Measurements from ENCODE around the gene COMMD8. TPM values are rescaled to one million over a fixed set of nuclear protein-coding genes. Genes with fewer than 3 reads are reported as not detected.

Gene COMMD8
- total RNA-seq, 2 donors from 2014 or later: 7.5 to 18.4 TPM

DNA sequence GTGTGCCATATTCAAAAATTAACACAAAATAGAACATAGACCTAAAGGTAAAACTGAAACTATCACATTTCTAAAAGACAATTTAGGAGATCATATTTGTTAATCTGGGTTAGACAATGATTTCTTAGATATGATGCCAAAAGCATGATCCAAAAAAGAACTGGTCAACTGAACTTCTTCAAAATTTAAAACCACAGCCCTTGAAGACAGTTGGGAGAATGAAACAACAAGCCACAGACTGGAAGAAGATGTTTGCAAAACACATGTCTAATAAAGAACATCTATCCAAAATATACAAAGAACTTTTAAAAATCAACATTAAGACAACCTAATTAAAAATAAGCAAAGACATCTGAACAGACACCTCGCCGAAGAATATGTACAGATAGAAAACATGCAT lies 19.5 kb downstream of the COMMD8 start:
- no peak overlapping the region for H3K4me3 ChIP-seq
- ATAC-seq (ENCODE audit: insufficient number of reproducible peaks, low FRiP score, low read depth): no peak
- H3K4me1 ChIP-seq (ENCODE audit: control insufficient read depth in 1 of 2, low read depth in 2 of 2): no peaks in the 10 kb centered on the region
- H3K27me3 ChIP-seq (replicated peaks; ENCODE audit: insufficient read depth): no peaks in the 10 kb centered on the region
- no peaks in the 10 kb centered on the region for H3K9me3 ChIP-seq
- no peak overlapping the region for H3K27ac ChIP-seq
- no peaks in the 10 kb centered on the region for H3K36me3 ChIP-seq
- TF ChIP-seq, protein P1, sequence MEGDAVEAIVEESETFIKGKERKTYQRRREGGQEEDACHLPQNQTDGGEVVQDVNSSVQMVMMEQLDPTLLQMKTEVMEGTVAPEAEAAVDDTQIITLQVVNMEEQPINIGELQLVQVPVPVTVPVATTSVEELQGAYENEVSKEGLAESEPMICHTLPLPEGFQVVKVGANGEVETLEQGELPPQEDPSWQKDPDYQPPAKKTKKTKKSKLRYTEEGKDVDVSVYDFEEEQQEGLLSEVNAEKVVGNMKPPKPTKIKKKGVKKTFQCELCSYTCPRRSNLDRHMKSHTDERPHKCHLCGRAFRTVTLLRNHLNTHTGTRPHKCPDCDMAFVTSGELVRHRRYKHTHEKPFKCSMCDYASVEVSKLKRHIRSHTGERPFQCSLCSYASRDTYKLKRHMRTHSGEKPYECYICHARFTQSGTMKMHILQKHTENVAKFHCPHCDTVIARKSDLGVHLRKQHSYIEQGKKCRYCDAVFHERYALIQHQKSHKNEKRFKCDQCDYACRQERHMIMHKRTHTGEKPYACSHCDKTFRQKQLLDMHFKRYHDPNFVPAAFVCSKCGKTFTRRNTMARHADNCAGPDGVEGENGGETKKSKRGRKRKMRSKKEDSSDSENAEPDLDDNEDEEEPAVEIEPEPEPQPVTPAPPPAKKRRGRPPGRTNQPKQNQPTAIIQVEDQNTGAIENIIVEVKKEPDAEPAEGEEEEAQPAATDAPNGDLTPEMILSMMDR (IDR thresholded peaks at IDR 0.05): no peak
- no peak for DNase-seq (ENCODE audit: low spot score)

DNA sequence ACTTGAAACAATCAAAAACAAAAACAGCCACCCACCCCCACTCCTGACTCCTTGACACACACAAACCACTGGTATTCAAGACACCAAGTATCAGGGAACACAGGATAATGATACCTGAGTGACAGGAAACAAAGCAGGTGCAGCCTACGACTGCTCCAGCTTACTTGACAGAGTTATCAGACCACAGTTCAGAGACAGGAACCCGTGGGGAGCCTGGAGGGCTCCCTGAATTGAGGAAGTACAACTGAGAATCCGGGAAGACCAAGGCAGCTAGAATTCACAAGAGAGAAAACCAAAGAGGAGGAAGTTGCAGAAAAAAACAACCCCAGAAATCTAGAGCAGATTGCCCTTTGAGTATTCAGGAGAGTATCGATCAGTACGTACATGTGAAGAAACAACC lies 20.5 kb downstream of the COMMD8 start:
- H3K27me3 ChIP-seq (replicated peaks; ENCODE audit: insufficient read depth): no peaks in the 10 kb centered on the region
- no peaks in the 10 kb centered on the region for H3K9me3 ChIP-seq
- H3K4me1 ChIP-seq (ENCODE audit: control insufficient read depth in 1 of 2, low read depth in 2 of 2): no peaks in the 10 kb centered on the region
- H3K27ac ChIP-seq: no peak overlapping the region
- ATAC-seq (ENCODE audit: insufficient number of reproducible peaks, low FRiP score, low read depth) (no peak), DNase-seq (ENCODE audit: low spot score) (no peak)
- H3K4me3 ChIP-seq: no peak overlapping the region
- TF ChIP-seq, protein P1 (IDR thresholded peaks at IDR 0.05): no peak
- H3K36me3 ChIP-seq: no peaks in the 10 kb centered on the region

DNA sequence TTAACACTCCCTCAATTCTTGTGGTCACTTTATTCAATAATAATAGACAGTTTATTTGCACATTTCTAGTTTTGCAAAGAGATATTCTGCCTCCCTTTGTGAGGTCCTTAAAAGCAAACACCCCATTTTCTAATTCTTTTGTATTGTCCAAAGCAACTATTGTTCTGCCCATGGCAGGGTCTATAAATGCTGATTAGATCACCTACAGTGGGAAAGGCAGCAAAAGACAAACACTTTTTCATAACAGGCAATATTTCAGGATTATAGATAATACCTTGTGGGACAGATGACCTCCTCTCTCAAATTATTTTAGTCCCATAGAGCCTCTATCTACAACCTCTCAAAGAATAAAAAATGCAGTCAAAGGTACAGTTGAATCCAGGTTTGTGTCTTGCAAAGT lies 28.6 kb downstream of the COMMD8 start:
- no peak for ATAC-seq (ENCODE audit: insufficient number of reproducible peaks, low FRiP score, low read depth)

DNA sequence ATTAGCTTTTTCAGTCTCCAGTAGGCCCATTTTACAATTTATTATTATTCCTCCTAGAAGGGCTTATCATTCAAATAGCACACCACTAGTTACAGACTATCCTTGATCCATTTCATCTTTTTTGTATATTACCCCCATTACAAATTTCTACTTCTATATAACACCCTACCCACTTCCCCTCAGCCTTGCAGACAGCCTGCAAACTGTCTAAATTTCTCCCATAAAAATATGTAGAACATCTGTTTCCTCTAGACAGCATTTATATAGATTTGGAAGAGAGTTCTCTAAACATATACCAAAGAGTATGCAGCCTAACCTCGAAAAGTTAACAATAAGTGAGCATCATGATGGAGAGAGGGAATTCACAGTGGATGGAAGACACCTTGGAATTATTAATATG lies 30.8 kb downstream of the COMMD8 start:
- TF ChIP-seq, protein P1 (IDR thresholded peaks at IDR 0.05): no peak
- ATAC-seq (ENCODE audit: insufficient number of reproducible peaks, low FRiP score, low read depth): no peak
- Histone ChIP-seq H3K27me3 (replicated peaks; ENCODE audit: insufficient read depth) (no peaks in the 10 kb centered on the region), H3K27ac (no peak overlapping the region), H3K4me1 (ENCODE audit: control insufficient read depth in 1 of 2, low read depth in 2 of 2) (no peaks in the 10 kb centered on the region), H3K36me3 (no peaks in the 10 kb centered on the region), H3K4me3 (no peak overlapping the region), H3K9me3 (no peaks in the 10 kb centered on the region)
- DNase-seq (ENCODE audit: low spot score): no peak

More for the DNA sequence above, 28.6 kb downstream of the COMMD8 start:
- H3K27me3 ChIP-seq (replicated peaks; ENCODE audit: insufficient read depth): no peaks in the 10 kb centered on the region
- no peaks in the 10 kb centered on the region for H3K9me3 ChIP-seq
- no peak for DNase-seq (ENCODE audit: low spot score)
- TF ChIP-seq, protein P1 (IDR thresholded peaks at IDR 0.05): no peak
- no peak overlapping the region for H3K4me3 ChIP-seq
- H3K4me1 ChIP-seq (ENCODE audit: control insufficient read depth in 1 of 2, low read depth in 2 of 2): no peaks in the 10 kb centered on the region
- no peaks in the 10 kb centered on the region for H3K36me3 ChIP-seq
- H3K27ac ChIP-seq: no peak overlapping the region

DNA sequence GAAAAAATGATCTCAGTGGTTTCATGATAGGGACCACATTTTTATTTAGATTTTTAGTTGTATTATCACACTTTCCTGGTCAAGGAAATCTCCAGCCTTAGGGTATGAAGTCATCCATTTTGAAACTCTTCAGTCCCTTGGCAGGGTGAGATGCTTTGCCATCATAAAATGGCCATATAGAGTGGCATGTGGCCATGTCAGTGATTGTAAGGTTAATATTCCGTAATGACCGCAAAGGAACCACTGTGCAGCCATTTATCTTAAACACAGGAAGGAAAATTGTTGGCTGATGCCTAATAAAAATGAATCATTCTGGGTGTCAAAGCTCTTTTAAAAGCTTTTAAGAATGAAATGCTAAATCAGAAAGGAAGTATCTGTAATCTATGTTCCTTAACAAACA lies 35.6 kb downstream of the COMMD8 start:
- DNase-seq (ENCODE audit: low spot score): no peak
- H3K9me3 ChIP-seq: no peaks in the 10 kb centered on the region
- H3K27ac ChIP-seq: no peak overlapping the region
- no peak overlapping the region for H3K4me3 ChIP-seq
- H3K4me1 ChIP-seq (ENCODE audit: control insufficient read depth in 1 of 2, low read depth in 2 of 2): no peaks in the 10 kb centered on the region
- H3K36me3 ChIP-seq: no peaks in the 10 kb centered on the region
- H3K27me3 ChIP-seq (replicated peaks; ENCODE audit: insufficient read depth): no peaks in the 10 kb centered on the region
- ATAC-seq (ENCODE audit: insufficient number of reproducible peaks, low FRiP score, low read depth): no peak
- TF ChIP-seq, protein P1 (IDR thresholded peaks at IDR 0.05): no peak
